ENCODE measurements around the gene TNC. TPM values are rescaled to one million over a fixed set of nuclear protein-coding genes. Genes with fewer than 3 reads are reported as not detected.
"Not testable (repeated sequence)": the region's sequence is repeated elsewhere in the genome, so short reads cannot be mapped to it uniquely, and the experiment has no call there.

Gene TNC
- total RNA-seq, 2 experiments from 2014 or later: 0.12 TPM; not detected in 1

DNA sequence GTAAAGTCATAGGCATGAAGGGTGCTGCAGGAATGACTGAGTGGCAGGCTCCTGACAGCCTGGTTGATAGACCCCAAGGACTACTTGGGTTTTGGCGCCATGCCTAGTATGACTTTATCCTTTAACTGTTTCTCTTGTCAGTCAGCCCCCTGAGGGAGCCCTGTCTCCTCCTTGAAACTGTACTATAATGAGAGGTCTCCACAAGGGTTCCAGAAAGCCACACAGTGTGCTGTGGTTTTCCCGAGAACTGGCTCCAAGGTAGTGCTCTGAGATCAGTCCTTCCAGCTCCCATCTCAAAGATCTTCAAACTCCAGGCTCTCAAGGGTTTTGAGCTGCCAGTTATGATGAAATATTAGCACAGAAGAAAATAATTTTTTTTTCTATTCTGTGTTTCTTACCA is 26.7 kb upstream of the TNC start:
- DNase-seq: no peak
- H3K9me3 Mint-ChIP-seq: peaks cover 11% of the 10 kb centered on the region
- ChIA-PET POLR2A (interaction anchor here (0.6 kb wide), 1 partner anchor 24 kb away, joined by 8 read pairs; no protein-coding TSS in a partner anchor), CTCF (interaction anchor here (0.7 kb wide), 1 partner anchor 10 kb away, joined by 3 read pairs; no protein-coding TSS in a partner anchor)
- H3K4me3 Mint-ChIP-seq: no peak overlapping the region
- peaks cover 29% of the 10 kb centered on the region for H3K4me1 Mint-ChIP-seq
- H3K27me3 Mint-ChIP-seq: peaks cover 45% of the 10 kb centered on the region
- no peak overlapping the region for H3K27ac Mint-ChIP-seq
- H3K36me3 Mint-ChIP-seq (ENCODE audit: low read depth): peaks cover 15% of the 10 kb centered on the region

DNA sequence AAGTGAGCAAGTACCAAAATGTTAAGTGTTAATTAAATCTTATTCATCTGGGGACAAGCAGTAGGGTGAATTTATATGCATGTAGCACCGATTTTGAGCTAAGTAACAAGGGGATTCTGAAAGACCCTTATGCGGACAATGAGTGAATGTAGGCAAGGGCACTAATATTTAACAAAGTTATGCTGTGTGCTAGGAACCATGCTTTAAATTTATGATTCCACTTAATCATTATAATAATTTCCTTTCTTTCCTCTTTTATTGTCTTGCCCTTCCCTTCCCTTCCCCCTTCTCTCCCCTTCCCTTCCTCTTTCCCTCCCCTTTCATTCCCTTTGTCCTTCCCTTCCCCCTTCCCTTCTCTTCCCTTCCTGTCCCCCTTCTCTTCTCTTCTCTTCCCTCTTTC is 25.7 kb upstream of the TNC start:
- DNase-seq: no peak
- Mint-ChIP-seq H3K4me3 (no peak overlapping the region), H3K9me3 (peaks cover 11% of the 10 kb centered on the region), H3K4me1 (peaks cover 29% of the 10 kb centered on the region), H3K36me3 (ENCODE audit: low read depth) (peaks cover 15% of the 10 kb centered on the region), H3K27ac (no peak overlapping the region), H3K27me3 (peaks cover 41% of the 10 kb centered on the region)
- ChIA-PET CTCF (no interaction called here), POLR2A (no interaction called here)

DNA sequence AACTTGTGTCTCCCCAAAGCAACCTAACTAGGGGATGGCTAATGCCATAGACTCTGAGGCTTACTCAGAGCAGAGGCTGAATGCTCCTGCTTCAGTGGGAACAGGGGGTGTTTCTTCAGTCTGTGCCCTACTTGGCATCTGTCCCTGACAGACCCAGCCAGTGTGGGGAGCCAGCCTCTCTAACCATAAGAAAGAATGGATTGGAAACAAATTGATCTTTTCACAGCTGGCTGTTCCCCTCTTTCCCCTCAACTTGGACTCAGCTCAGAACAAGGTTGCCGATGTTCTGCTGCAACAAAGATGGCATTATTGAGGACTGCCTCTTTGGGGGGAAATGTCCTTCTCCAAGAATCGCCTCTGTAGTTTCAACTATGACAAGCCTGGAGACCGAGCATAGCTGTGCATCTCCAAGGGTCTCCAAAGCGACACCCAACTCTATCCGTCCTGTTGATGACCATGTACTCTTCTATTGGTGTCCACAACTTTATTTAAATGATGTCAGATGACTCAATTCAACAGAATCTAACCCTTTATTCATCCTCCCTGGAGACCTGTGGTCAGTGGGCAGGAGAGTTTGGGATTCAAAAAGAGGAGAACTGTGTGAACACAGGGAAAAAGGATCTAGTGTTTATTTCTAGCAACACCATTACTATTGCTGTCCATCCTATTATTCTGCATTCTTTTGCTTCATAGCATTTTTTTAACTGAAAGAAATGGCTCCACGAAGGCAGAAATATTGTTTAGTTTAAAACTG is 24.7 kb upstream of the TNC start:
- Mint-ChIP-seq H3K4me1 (peaks cover 29% of the 10 kb centered on the region), H3K36me3 (ENCODE audit: low read depth) (peaks cover 15% of the 10 kb centered on the region), H3K27ac (peak overlapping the region; percentile 48), H3K4me3 (no peak overlapping the region), H3K9me3 (peaks cover 11% of the 10 kb centered on the region), H3K27me3 (peaks cover 44% of the 10 kb centered on the region)
- ChIA-PET POLR2A (no interaction called here), CTCF (interaction anchor here (0.7 kb wide), 1 partner anchor 61 kb away, joined by 3 read pairs; no protein-coding TSS in a partner anchor)
- no peak for DNase-seq

DNA sequence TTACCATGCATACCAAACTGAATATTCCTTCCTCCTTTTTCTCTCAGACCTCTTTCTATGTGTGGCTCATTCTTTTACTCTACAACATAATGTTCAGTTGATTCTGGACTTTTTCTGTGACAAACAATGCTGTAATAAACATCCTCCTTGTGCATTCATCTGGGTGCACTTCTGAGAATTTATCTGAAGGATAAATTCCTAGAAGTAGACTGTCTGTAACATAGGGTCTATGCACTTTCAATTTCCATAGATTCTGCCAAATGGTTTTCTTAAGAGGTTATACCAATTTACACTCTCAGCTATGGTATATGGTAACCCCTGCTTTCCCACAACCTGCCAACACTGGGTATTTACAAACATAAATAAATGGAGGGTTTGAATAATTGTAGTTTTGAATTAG is 24.1 kb upstream of the TNC start:
- CTCF ChIA-PET: interaction anchor here (0.7 kb wide), 1 partner anchor 60 kb away, joined by 3 read pairs; no protein-coding TSS in a partner anchor
- peak overlapping the region; percentile 71 for H3K27ac Mint-ChIP-seq
- peaks cover 11% of the 10 kb centered on the region for H3K9me3 Mint-ChIP-seq
- peaks cover 49% of the 10 kb centered on the region for H3K27me3 Mint-ChIP-seq
- DNase-seq: no peak
- H3K4me1 Mint-ChIP-seq: peaks cover 29% of the 10 kb centered on the region
- POLR2A ChIA-PET: interaction anchor here (0.5 kb wide), 1 partner anchor 105 kb away, joined by 3 read pairs; no protein-coding TSS in a partner anchor
- peaks cover 15% of the 10 kb centered on the region for H3K36me3 Mint-ChIP-seq (ENCODE audit: low read depth)
- H3K4me3 Mint-ChIP-seq: peak overlapping the region; percentile 25

DNA sequence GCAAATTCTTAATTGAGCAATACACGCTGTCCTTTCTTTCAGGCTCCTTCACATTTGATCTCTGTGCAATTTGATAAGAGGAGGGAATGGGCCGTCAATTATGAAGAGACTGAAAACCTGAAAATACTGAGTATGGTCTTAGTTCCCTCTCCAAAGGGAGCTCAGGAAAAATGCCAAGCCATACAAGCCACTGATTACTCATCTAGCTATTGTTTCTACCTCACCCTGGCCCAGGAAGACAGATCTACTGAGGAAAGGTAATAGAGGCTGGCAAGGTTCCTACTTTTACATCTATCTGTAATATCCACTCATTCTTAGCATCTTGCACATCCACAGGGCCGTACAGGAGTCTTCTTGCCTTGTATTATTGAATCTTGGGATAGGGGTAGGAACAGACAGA is 23.7 kb upstream of the TNC start:
- ChIA-PET CTCF (no interaction called here), POLR2A (interaction anchor here (0.5 kb wide), 1 partner anchor 104 kb away, joined by 3 read pairs; no protein-coding TSS in a partner anchor)
- Mint-ChIP-seq H3K9me3 (peaks cover 11% of the 10 kb centered on the region), H3K4me3 (peak overlapping the region; percentile 25), H3K27ac (peak overlapping the region; percentile 71), H3K36me3 (ENCODE audit: low read depth) (peaks cover 15% of the 10 kb centered on the region), H3K4me1 (peaks cover 29% of the 10 kb centered on the region), H3K27me3 (peaks cover 50% of the 10 kb centered on the region)
- no peak for DNase-seq

DNA sequence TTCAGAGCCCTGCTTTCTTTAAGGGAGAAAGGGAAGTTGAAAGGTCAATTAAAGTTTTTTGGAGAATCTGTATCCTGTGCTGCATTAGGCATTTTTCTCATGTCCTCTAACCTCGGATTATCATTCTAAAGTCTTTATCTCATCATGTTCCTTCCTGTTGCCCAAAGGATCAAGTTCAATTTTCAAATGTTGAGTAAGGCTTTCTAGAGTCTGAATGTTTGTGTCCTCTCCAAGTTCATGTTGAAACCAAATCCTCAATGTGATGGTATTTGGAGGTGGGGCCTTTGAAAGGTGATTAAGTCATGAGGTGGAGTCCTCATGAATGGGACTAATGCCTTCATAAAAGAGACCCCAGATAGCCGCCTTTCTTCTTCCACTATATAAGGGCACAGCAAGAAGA is 20.2 kb upstream of the TNC start:
- POLR2A ChIA-PET: no interaction called here
- H3K4me3 Mint-ChIP-seq: no peak overlapping the region
- H3K36me3 Mint-ChIP-seq (ENCODE audit: low read depth): peaks cover 11% of the 10 kb centered on the region
- DNase-seq: no peak
- H3K27ac Mint-ChIP-seq: no peak overlapping the region
- peaks cover 11% of the 10 kb centered on the region for H3K9me3 Mint-ChIP-seq
- peaks cover 24% of the 10 kb centered on the region for H3K4me1 Mint-ChIP-seq
- CTCF ChIA-PET: no interaction called here
- peaks cover 48% of the 10 kb centered on the region for H3K27me3 Mint-ChIP-seq

DNA sequence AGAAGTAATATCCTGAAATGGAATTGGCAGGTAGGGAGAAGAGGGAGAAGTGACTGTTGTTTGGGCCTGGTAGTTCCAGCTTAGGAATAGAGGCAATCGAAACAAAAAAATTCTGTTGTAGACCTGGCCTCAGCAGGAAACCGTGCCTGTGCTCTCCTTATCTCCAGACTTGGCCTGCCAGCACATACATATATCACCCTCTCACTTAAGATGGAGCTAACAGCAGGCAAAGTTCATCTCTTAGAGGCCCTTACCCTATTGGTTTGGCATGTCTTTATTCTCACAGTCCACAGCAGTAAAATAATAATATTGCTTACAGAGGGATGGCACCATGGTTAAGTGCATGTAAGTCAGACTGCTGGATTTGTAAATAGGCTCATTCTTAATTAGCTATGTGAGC is 19.6 kb upstream of the TNC start:
- H3K36me3 Mint-ChIP-seq (ENCODE audit: low read depth): peaks cover 7% of the 10 kb centered on the region
- no peak overlapping the region for H3K4me3 Mint-ChIP-seq
- H3K27ac Mint-ChIP-seq: peak overlapping the region; percentile 38
- ChIA-PET CTCF (no interaction called here), POLR2A (no interaction called here)
- H3K9me3 Mint-ChIP-seq: peaks cover 8% of the 10 kb centered on the region
- H3K27me3 Mint-ChIP-seq: peaks cover 43% of the 10 kb centered on the region
- H3K4me1 Mint-ChIP-seq: peaks cover 18% of the 10 kb centered on the region
- no peak for DNase-seq

DNA sequence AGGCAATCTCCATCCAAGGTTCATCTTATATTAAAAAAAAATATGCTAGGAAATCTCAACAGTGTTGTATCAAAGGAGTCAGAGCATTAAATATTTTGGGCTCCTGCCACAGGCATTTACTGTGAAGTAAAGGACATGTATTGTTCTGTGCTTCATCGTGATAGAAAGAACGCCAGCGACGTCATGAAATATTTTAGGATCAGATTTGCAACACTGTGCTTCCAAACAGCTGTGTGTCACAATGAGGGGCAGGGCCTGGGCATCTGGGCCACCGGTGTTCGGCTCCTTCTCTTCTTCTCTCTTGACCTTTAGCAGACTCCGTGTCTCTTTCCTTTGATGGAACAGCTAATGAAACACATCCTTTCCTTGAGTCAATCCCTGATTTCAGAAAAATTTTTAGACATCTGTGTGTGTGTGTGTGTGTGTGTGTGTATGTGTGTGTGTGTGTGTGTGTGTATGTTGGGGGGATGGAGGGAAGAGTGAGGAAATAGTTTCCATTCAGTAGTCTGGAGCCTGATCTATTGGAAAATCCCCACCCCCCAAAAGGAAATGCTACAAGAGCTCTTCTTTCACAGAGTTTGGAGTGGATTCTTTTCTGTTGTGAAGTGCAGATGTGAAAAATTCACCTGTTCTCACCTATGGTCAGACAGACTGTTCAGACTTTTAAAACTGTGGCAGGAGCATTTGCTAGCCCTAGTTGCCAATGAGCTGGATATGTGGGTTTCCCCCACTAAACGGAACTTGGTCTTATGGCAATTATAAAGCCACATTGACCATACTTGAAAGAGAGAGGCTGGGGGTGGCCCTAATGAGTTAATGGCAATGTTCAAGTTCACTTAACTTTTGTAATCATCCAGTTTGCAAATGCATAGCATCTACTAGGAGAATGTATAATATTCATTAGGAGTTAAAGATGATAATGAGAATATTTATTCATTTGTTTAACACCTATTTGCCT is 18.1 kb upstream of the TNC start:
- POLR2A ChIA-PET: interaction anchor here (0.7 kb wide), 1 partner anchor 1543 kb away, joined by 5 read pairs; no protein-coding TSS in a partner anchor
- no peak overlapping the region for H3K4me3 Mint-ChIP-seq
- H3K4me1 Mint-ChIP-seq: peaks cover 4% of the 10 kb centered on the region
- no peak overlapping the region for H3K27ac Mint-ChIP-seq
- peaks cover 3% of the 10 kb centered on the region for H3K9me3 Mint-ChIP-seq
- DNase-seq: no peak
- CTCF ChIA-PET: interaction anchor here (0.6 kb wide), 1 partner anchor 23 kb away, joined by 3 read pairs; no protein-coding TSS in a partner anchor
- peaks cover 2% of the 10 kb centered on the region for H3K36me3 Mint-ChIP-seq (ENCODE audit: low read depth)
- peaks cover 38% of the 10 kb centered on the region for H3K27me3 Mint-ChIP-seq

DNA sequence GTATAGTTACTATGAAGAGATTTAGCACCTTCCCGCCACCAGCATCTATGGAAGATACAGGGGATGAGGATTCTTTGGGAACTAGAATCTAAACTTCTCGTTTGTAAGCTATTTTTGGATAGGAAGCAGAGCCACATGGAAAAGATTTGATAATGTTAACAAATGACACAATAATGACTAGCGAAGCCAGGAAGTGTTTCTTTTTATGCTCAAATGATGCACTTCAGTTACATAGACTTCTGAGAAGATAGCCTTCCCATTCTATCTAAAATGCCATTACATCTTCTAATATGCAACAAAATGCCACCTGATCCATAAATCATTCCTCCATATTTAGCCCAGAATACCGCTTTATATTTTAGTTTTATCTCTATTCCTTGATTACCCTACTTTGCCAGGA is 17.0 kb upstream of the TNC start:
- DNase-seq: no peak
- Mint-ChIP-seq H3K27me3 (peaks cover 34% of the 10 kb centered on the region), H3K36me3 (ENCODE audit: low read depth) (no peaks in the 10 kb centered on the region), H3K4me1 (no peaks in the 10 kb centered on the region), H3K4me3 (no peak overlapping the region), H3K9me3 (no peaks in the 10 kb centered on the region), H3K27ac (no peak overlapping the region)
- POLR2A ChIA-PET: interaction anchor here (0.7 kb wide), 1 partner anchor 1541 kb away, joined by 5 read pairs; no protein-coding TSS in a partner anchor
- CTCF ChIA-PET: interaction anchor here (0.6 kb wide), 1 partner anchor 10 kb away, joined by 3 read pairs; no protein-coding TSS in a partner anchor

DNA sequence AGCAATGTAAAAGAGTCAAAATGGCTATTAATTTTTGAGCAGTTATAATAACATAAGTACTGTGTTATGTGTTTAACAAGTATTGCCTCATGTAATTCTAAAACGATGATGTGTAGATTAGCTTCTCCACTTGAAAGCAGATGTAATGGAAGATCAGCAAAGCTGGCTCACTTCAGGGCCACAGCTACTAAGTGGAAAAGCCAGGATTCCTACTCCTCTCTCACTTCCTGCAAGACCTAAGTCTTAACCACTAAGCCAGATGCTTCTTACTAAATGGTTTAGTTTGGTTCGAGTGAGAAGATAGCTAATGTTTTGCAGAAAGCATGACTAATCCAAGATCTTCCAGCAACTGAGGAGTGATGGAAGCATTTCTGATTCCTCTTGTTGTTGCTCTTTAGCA is 15.7 kb upstream of the TNC start:
- Mint-ChIP-seq H3K36me3 (ENCODE audit: low read depth) (no peaks in the 10 kb centered on the region), H3K27me3 (peaks cover 29% of the 10 kb centered on the region), H3K9me3 (no peaks in the 10 kb centered on the region), H3K4me3 (no peak overlapping the region), H3K4me1 (no peaks in the 10 kb centered on the region), H3K27ac (no peak overlapping the region)
- DNase-seq: no peak
- ChIA-PET POLR2A (no interaction called here), CTCF (interaction anchor here (1.5 kb wide), 1 partner anchor 10 kb away, joined by 4 read pairs; no protein-coding TSS in a partner anchor)

DNA sequence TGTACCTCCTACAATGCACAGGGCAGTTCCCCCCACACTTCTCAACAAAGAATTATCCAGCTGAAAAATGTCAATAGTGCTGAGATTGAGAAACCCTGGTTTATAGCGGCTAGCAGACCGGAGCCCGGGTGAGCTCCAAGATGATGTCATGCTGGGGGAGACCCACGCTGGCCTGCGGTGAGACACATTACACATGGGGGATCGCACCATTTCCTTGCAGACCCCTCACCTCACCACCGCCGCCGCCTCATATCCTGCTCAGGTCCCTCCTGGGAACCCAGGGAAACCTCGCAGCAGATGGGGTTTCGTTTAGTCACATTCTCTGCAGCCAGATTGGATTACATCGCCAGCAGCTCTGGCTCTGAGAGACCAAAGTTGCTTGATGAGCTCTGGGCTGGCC is 14.7 kb upstream of the TNC start:
- DNase-seq: no peak
- CTCF ChIA-PET: interaction anchor here (1.5 kb wide), 1 partner anchor 9 kb away, joined by 4 read pairs; no protein-coding TSS in a partner anchor
- Mint-ChIP-seq H3K27ac (no peak overlapping the region), H3K27me3 (peaks cover 22% of the 10 kb centered on the region), H3K9me3 (no peaks in the 10 kb centered on the region), H3K4me3 (no peak overlapping the region), H3K36me3 (ENCODE audit: low read depth) (no peaks in the 10 kb centered on the region), H3K4me1 (no peaks in the 10 kb centered on the region)
- POLR2A ChIA-PET: no interaction called here

DNA sequence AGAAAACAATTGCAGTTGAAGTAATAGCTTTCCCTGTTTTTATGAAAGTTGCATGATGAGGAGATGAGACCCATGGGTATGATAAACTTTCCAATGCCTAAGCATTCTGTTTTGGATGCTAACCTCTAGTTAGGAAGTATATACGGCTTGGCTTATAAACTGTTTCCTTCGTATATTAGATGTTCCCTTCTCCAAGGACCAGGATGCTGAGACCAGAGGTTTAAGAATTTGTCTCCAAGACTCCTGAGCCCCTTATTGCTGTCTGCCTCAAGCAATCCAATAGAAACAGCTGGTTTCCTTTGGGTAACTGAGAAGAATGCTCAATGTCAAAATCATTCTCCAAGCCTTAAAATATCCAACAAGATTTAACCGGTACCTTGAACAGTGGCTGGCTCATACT is 12.2 kb upstream of the TNC start:
- H3K27ac Mint-ChIP-seq: no peak overlapping the region
- no peak overlapping the region for H3K4me3 Mint-ChIP-seq
- DNase-seq: no peak
- no peaks in the 10 kb centered on the region for H3K4me1 Mint-ChIP-seq
- no peaks in the 10 kb centered on the region for H3K9me3 Mint-ChIP-seq
- POLR2A ChIA-PET: no interaction called here
- peaks cover 8% of the 10 kb centered on the region for H3K27me3 Mint-ChIP-seq
- no peaks in the 10 kb centered on the region for H3K36me3 Mint-ChIP-seq (ENCODE audit: low read depth)
- CTCF ChIA-PET: no interaction called here

DNA sequence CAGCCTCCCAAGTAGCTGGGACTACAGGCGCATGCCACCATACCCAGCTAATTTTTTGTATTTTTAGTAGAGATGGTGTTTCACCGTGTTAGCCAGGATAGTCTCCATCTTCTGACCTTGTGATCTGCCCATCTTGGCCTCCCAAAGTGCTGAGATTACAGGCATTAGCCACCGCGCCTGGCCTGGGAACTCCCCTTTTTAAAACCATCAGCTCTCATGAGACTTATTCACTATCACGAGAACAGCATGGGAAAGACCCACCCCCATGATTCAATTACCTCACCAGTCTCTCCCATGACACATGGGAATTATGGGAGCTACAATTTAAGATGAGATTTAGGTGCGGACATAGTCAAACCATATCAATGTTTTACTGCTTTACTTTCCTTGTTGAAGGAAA is 10.8 kb upstream of the TNC start:
- POLR2A ChIA-PET; CTCF ChIA-PET; H3K36me3 Mint-ChIP-seq (ENCODE audit: low read depth); H3K9me3 Mint-ChIP-seq; DNase-seq; H3K27me3 Mint-ChIP-seq; H3K4me1 Mint-ChIP-seq; H3K27ac Mint-ChIP-seq; H3K4me3 Mint-ChIP-seq: not testable (repeated sequence)

Data from activated CD4-positive, alpha-beta T cell treated with anti-CD3 and anti-CD28 coated beads, Interleukin-2, amount 10 ng/mL, durations not matched to agents 7 days and 5 days (primary cell).